GM23248 (cell line): ENCODE results near the gene CXADR. TPM values are rescaled to one million over a fixed set of nuclear protein-coding genes. Genes with fewer than 3 reads are reported as not detected.

ENCODE experiments used
- DNase-seq: peaks from one replicate; pipeline ENCODE4 v3.0.0-alpha.2; 2015
- H2AFZ ChIP-seq: fragments of 200-600 bp; sonication (generic); 2 replicates; pipeline ENCODE4 v1.6.1; 2016; ENCODE audit warnings: antibody characterized with exemption
- H3F3A ChIP-seq: fragments of 200-600 bp; sonication (generic); 2 replicates; pipeline ENCODE4 v1.6.1; 2016; ENCODE audit warnings: mild to moderate bottlenecking, antibody characterized with exemption, mixed run types; ENCODE audit not compliant: insufficient read depth
- H3K27ac ChIP-seq: fragments of 200-600 bp; sonication (generic); 2 replicates; pipeline ENCODE4 v1.5.1; 2016; ENCODE audit warnings: mild to moderate bottlenecking
- H3K27me3 ChIP-seq: fragments of 200-600 bp; sonication (generic); replicated peaks from 2 replicates; pipeline ENCODE4 v1.6.1; 2016; ENCODE audit warnings: mild to moderate bottlenecking; ENCODE audit not compliant: insufficient read depth
- H3K36me3 ChIP-seq: fragments of 200-600 bp; sonication (generic); 2 replicates; pipeline ENCODE4 v1.6.1; 2016; ENCODE audit warnings: low read depth, mild to moderate bottlenecking
- H3K4me1 ChIP-seq: fragments of 200-600 bp; sonication (generic); 2 replicates; pipeline ENCODE4 v1.6.1; 2016; ENCODE audit warnings: mild to moderate bottlenecking; ENCODE audit not compliant: insufficient read depth
- H3K4me2 ChIP-seq: fragments of 200-600 bp; sonication (generic); one replicate; pipeline ENCODE4 v1.6.1; 2016; ENCODE audit warnings: mild to moderate bottlenecking; ENCODE audit not compliant: unreplicated experiment
- H3K4me3 ChIP-seq: fragments of 200-600 bp; sonication (generic); 2 replicates; pipeline ENCODE4 v1.5.1; 2016; ENCODE audit warnings: mild to moderate bottlenecking
- H3K79me2 ChIP-seq: fragments of 200-600 bp; sonication (generic); 2 replicates; pipeline ENCODE4 v1.6.1; 2016; ENCODE audit warnings: mild to moderate bottlenecking; ENCODE audit not compliant: insufficient read depth
- H3K9ac ChIP-seq: fragments of 200-600 bp; sonication (generic); 2 replicates; pipeline ENCODE4 v1.6.1; 2016; ENCODE audit warnings: mild to moderate bottlenecking
- H3K9me2 ChIP-seq: fragments of 200-600 bp; sonication (generic); 2 replicates; pipeline ENCODE4 v1.6.1; 2016; ENCODE audit warnings: mixed run types, mild to moderate bottlenecking, moderate library complexity; ENCODE audit not compliant: insufficient read depth
- H3K9me3 ChIP-seq: fragments of 200-600 bp; sonication (generic); one replicate; pipeline ENCODE4 v1.6.1; 2017; ENCODE audit warnings: low read depth
- H4K20me1 ChIP-seq: fragments of 200-600 bp; sonication (generic); 2 replicates; pipeline ENCODE4 v1.6.0; 2016; ENCODE audit not compliant: insufficient read depth
- EZH2 ChIP-seq: fragments of 200-600 bp; sonication (generic); IDR thresholded peaks from 2 replicates; pipeline ENCODE4 v1.6.1; 2018; ENCODE audit warnings: antibody characterized with exemption, mild to moderate bottlenecking; ENCODE audit not compliant: insufficient read depth, poor library complexity, severe bottlenecking
- EZH2phosphoT487 ChIP-seq: fragments of 200-600 bp; sonication (generic); IDR thresholded peaks from 2 replicates; pipeline ENCODE4 v1.6.1; 2018; ENCODE audit warnings: antibody characterized with exemption, moderate library complexity, mild to moderate bottlenecking, low read depth; ENCODE audit not compliant: insufficient read depth
- WGBS, 2 experiments: methylation state at CpG; one replicate each; pipeline ENCODE4 v1.1.6; 2015 to 2017; ENCODE audit warnings: low lambda C conversion rate in 2 of 2, low coverage in 1 of 2; ENCODE audit errors: missing lambda C conversion rate in 2 of 2; 5-methylcytosine and 5-hydroxymethylcytosine counted together
- in situ Hi-C: fragments of 300-500 bp; cut with MboI; formaldehyde crosslinking; loops from 2 replicates; pipeline ENCODE4 v1.15.0; 2020
- polyA plus RNA-seq: library from polyadenylated mRNA; unstranded; fragments of >200 nt; fragmentation: Nextera tagmentation; extraction: Ambion mirVana; gene quantifications from 2 replicates; pipeline ENCODE4 v1.2.1, GENCODE V29; 2016
- total RNA-seq: library from RNA; depleted of rRNA; stranded (reverse); fragments of >200 nt; shearing (Covaris generic); gene quantifications from 2 replicates; pipeline ENCODE4 v1.2.3, GENCODE V29; 2014

CXADR gene
- total and polyA plus RNA-seq, 2 experiments from 2014 or later, result 0.23 TPM; not detected in 1

DNA sequence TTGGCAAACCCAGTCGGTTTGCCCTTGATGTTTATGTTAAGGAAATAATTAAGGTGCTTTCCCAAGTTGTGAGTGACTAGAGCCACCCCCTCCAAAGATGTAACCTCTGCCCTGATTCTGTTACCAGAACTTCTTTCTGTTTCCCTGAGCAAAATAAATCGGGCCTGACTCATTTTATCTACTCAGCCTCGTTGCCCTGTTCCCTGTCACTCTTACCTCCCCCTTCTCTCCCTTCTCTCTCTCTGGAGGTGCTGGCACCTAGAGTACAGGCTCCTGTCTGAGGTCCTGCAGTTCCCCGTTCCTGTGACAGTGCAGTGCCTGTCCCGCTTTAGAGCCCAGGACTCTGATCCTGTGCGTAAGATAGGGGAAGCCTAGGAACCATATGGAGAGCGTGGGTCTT lies 35.4 kb downstream of the CXADR start:
- Histone ChIP-seq H3K27me3 (no peaks in the 10 kb centered on the region), H3K27ac (no peak overlapping the region), H3F3A (no peaks in the 10 kb centered on the region), H3K4me2 (no peak overlapping the region), H3K9me2 (no peaks in the 10 kb centered on the region), H3K9me3 (no peaks in the 10 kb centered on the region), H3K4me1 (no peaks in the 10 kb centered on the region), H2AFZ (no peak overlapping the region), H3K9ac (no peak overlapping the region), H4K20me1 (no peaks in the 10 kb centered on the region), H3K36me3 (no peaks in the 10 kb centered on the region), H3K4me3 (no peak overlapping the region), H3K79me2 (no peaks in the 10 kb centered on the region)
- TF ChIP-seq EZH2phosphoT487 (no peak), EZH2 (no peak)
- DNase-seq, result no peak
- 67 to 75% methylated on average over 7 of the region's 7 CpGs for WGBS, 2 experiments
- in situ Hi-C loops, result no loop called here

DNA sequence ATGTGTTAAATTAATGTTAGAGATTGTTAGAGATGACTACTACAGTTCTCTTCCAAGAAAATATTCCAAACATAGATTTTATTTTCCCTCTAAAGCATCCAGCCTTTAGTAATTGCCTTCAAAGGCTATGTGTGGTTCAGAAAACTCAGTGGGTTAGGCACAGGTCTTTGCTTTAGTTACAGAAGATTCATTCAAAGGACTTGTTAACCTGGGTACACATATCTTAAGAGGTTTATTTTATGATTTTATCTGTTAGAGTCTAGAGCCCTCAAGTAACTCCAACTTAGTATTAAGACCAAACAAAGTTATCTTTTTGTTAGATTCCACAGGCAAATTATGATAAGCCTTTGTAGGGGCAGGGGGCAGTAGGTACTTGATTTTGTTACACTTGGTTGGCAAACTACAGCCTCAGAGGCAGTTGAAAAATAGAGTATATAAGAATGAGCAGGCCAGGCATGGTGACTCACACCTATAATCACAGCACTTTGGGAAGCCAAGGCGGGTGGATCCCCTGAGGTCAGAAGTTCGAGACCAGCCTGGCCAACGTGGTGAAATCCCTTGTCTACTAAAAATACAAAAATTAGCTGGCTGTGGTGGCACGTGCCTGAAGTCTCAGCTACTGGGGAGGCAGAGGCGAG lies 37.9 kb downstream of the CXADR start:
- Histone ChIP-seq H3K9me3 (no peaks in the 10 kb centered on the region), H3F3A (no peaks in the 10 kb centered on the region), H3K36me3 (no peaks in the 10 kb centered on the region), H3K9ac (no peak overlapping the region), H3K27ac (no peak overlapping the region), H3K79me2 (no peaks in the 10 kb centered on the region), H4K20me1 (no peaks in the 10 kb centered on the region), H2AFZ (no peak overlapping the region), H3K4me2 (no peak overlapping the region), H3K4me1 (no peaks in the 10 kb centered on the region), H3K9me2 (no peaks in the 10 kb centered on the region), H3K4me3 (no peak overlapping the region), H3K27me3 (no peaks in the 10 kb centered on the region)
- no peak for TF ChIP-seq EZH2phosphoT487
- TF ChIP-seq EZH2, result no peak
- in situ Hi-C loops, result no loop called here
- WGBS, 2 experiments, result 78 to 80% methylated on average over 5 of the region's 5 CpGs
- no peak for DNase-seq

DNA sequence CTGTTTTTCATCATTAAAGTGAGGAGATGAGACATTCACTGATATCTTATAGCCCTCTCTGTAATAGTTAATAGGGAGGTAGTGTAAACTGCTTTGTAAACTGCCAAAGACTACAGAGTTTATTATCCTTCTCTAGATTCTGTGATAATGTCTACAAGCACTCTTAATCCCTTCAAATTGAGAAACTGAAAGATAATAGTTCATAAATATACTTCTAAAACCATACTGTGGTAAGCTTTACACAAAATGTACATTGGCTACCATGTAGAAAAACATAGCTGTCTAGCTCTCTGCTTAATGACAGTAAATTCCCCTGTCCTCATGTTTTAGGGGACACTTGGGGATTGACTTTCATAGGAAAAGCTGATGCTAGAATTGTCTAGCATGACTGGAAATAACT lies 39.6 kb downstream of the CXADR start:
- H3K27ac ChIP-seq, result no peak overlapping the region
- in situ Hi-C loops, result no loop called here

DNA sequence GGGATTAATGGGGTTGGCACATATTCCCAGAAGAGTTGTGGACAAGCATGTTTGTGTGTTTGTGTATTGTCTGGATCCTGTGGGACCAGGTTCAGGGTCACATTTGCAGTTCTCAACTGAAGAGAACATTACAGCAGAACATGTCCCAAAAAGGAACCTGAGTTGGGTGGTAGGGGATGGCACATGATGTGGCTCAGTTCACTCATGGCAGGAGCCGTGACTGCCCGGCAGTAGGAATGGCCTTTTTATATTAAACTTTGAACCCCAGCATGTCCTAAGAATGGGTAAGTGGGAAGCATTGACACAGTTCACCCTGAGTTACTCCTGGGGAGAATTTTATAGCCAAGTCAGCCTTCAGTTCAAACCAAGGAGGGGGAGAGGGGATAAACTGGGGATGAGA lies 41.3 kb downstream of the CXADR start:
- H3K27me3 ChIP-seq, result no peaks in the 10 kb centered on the region
- H3K27ac ChIP-seq, result no peak overlapping the region

More for the DNA sequence above, 39.6 kb downstream of the CXADR start:
- DNase-seq, result no peak
- Histone ChIP-seq H3K4me2 (no peak overlapping the region), H3K9me2 (no peaks in the 10 kb centered on the region), H3K27me3 (no peaks in the 10 kb centered on the region), H3K36me3 (no peaks in the 10 kb centered on the region), H2AFZ (no peak overlapping the region), H3K79me2 (no peaks in the 10 kb centered on the region), H3K4me3 (no peak overlapping the region), H3F3A (no peaks in the 10 kb centered on the region), H3K9ac (no peak overlapping the region), H3K4me1 (no peaks in the 10 kb centered on the region), H3K9me3 (no peaks in the 10 kb centered on the region), H4K20me1 (no peaks in the 10 kb centered on the region)
- TF ChIP-seq EZH2 (no peak), EZH2phosphoT487 (no peak)

More for the DNA sequence above, 41.3 kb downstream of the CXADR start:
- Histone ChIP-seq H3K79me2 (no peaks in the 10 kb centered on the region), H3K36me3 (no peaks in the 10 kb centered on the region), H3K4me3 (no peak overlapping the region), H3K9ac (no peak overlapping the region), H2AFZ (no peak overlapping the region), H3K9me2 (no peaks in the 10 kb centered on the region), H3K4me2 (no peak overlapping the region), H3F3A (no peaks in the 10 kb centered on the region), H3K4me1 (no peaks in the 10 kb centered on the region), H3K9me3 (no peaks in the 10 kb centered on the region), H4K20me1 (no peaks in the 10 kb centered on the region)
- 46 to 48% methylated on average over 2 of the region's 2 CpGs for WGBS, 2 experiments
- no peak for DNase-seq
- no peak for TF ChIP-seq EZH2
- no peak for TF ChIP-seq EZH2phosphoT487
- in situ Hi-C loops, result no loop called here
